DOHH2 (cell line): ENCODE data around the gene CHCHD6.

ENCODE experiments used
- H3F3A ChIP-seq: fragments of 200-600 bp; sonication (generic), shearing (Covaris generic); 2 replicates; pipeline ENCODE4 v1.6.0; 2016; ENCODE audit warnings: antibody characterized with exemption, mild to moderate bottlenecking; ENCODE audit not compliant: control insufficient read depth, insufficient read depth
- H3K27ac ChIP-seq: fragments of 200-600 bp; sonication (generic); 2 replicates; pipeline ENCODE4 v1.5.1; 2014; ENCODE audit warnings: low read depth, mild to moderate bottlenecking, low read length, moderate library complexity
- H3K27me3 ChIP-seq: fragments of 200-600 bp; sonication (generic); 2 replicates; pipeline ENCODE4 v1.6.1; 2014; ENCODE audit warnings: mild to moderate bottlenecking, low read length, mixed read lengths; ENCODE audit not compliant: control insufficient read depth
- H3K36me3 ChIP-seq: fragments of 200-600 bp; sonication (generic); 2 replicates; pipeline ENCODE4 v1.6.1; 2014; ENCODE audit warnings: mild to moderate bottlenecking, low read length, moderate library complexity, mixed read lengths; ENCODE audit not compliant: control insufficient read depth
- H3K4me1 ChIP-seq: fragments of 200-600 bp; sonication (generic); 2 replicates; pipeline ENCODE4 v1.6.1; 2014; ENCODE audit warnings: mild to moderate bottlenecking, low read length, mixed read lengths; ENCODE audit not compliant: control insufficient read depth
- H3K4me2 ChIP-seq: fragments of 200-600 bp; sonication (generic); 2 replicates; pipeline ENCODE4 v1.6.0; 2014; ENCODE audit warnings: mild to moderate bottlenecking, low read length, moderate library complexity
- H3K4me3 ChIP-seq: fragments of 200-600 bp; sonication (generic); 2 replicates; pipeline ENCODE4 v1.5.1; 2014; ENCODE audit warnings: mild to moderate bottlenecking, low read length, mixed read lengths
- H3K79me2 ChIP-seq: fragments of 200-600 bp; sonication (generic); 2 replicates; pipeline ENCODE4 v1.6.1; 2014; ENCODE audit warnings: mild to moderate bottlenecking, low read length, mixed read lengths; ENCODE audit not compliant: control insufficient read depth
- H3K9me2 ChIP-seq: fragments of 200-600 bp; sonication (generic); replicated peaks from 2 replicates; pipeline ENCODE4 v1.6.1; 2014; ENCODE audit warnings: mild to moderate bottlenecking, low read length, mixed read lengths; ENCODE audit not compliant: control insufficient read depth
- H3K9me3 ChIP-seq: fragments of 200-600 bp; sonication (generic); 2 replicates; pipeline ENCODE4 v1.6.1; 2014; ENCODE audit warnings: antibody characterized with exemption, low read length, mixed read lengths; ENCODE audit not compliant: control insufficient read depth, insufficient read depth
- H4K20me1 ChIP-seq: fragments of 200-600 bp; sonication (generic); 2 replicates; pipeline ENCODE4 v1.6.0; 2014; ENCODE audit warnings: low read depth, mild to moderate bottlenecking, antibody characterized with exemption, low read length, moderate library complexity; ENCODE audit not compliant: control insufficient read depth, insufficient read depth
- CTCF ChIP-seq: fragments of 200-600 bp; sonication (generic); IDR thresholded peaks from one replicate; pipeline ENCODE4 v1.5.1; 2014; ENCODE audit warnings: antibody characterized with exemption, mild to moderate bottlenecking, low read depth, low read length; ENCODE audit not compliant: poor library complexity, severe bottlenecking
- EZH2phosphoT487 ChIP-seq: fragments of 200-600 bp; sonication (generic); IDR thresholded peaks from 2 replicates; pipeline ENCODE4 v1.6.1; 2017; ENCODE audit warnings: borderline replicate concordance, mild to moderate bottlenecking, antibody characterized with exemption, low read length, moderate library complexity, mixed read lengths

CHCHD6 gene

GRCh38 chr3:126910231-126910630, 206.2 kb downstream of the CHCHD6 start:
- no peak overlapping the region for H3K4me2 ChIP-seq
- H3K27ac ChIP-seq: no peak overlapping the region
- peaks cover 9% of the 10 kb centered on the region for H3K4me1 ChIP-seq

GRCh38 chr3:126911162-126912026, 207.4 kb downstream of the CHCHD6 start:
- H3K9me3 ChIP-seq: no peaks in the 10 kb centered on the region
- H3F3A ChIP-seq: no peaks in the 10 kb centered on the region
- H3K4me1 ChIP-seq: peaks cover 9% of the 10 kb centered on the region
- H3K79me2 ChIP-seq: no peaks in the 10 kb centered on the region
- no peaks in the 10 kb centered on the region for H3K36me3 ChIP-seq
- no peak overlapping the region for H3K4me2 ChIP-seq
- H3K4me3 ChIP-seq: no peak overlapping the region
- TF ChIP-seq CTCF (no peak), EZH2phosphoT487 (no peak)
- H3K9me2 ChIP-seq: no peaks in the 10 kb centered on the region
- H3K27ac ChIP-seq: no peak overlapping the region
- H4K20me1 ChIP-seq: no peaks in the 10 kb centered on the region
- H3K27me3 ChIP-seq: no peaks in the 10 kb centered on the region

More at GRCh38 chr3:126910231-126910630, 206.2 kb downstream of the CHCHD6 start:
- Histone ChIP-seq H4K20me1 (no peaks in the 10 kb centered on the region), H3F3A (no peaks in the 10 kb centered on the region), H3K79me2 (no peaks in the 10 kb centered on the region), H3K9me3 (no peaks in the 10 kb centered on the region), H3K36me3 (no peaks in the 10 kb centered on the region), H3K9me2 (no peaks in the 10 kb centered on the region), H3K27me3 (no peaks in the 10 kb centered on the region), H3K4me3 (no peak overlapping the region)
- TF ChIP-seq CTCF (no peak), EZH2phosphoT487 (no peak)

- H3K27ac ChIP-seq: no peak overlapping the region
- no peaks in the 10 kb centered on the region for H3K9me2 ChIP-seq
- no peaks in the 10 kb centered on the region for H3K36me3 ChIP-seq
- H3K4me2 ChIP-seq: no peak overlapping the region
- no peaks in the 10 kb centered on the region for H3K9me3 ChIP-seq
- H4K20me1 ChIP-seq: no peaks in the 10 kb centered on the region
- H3K4me3 ChIP-seq: no peak overlapping the region
- no peak for TF ChIP-seq EZH2phosphoT487
- TF ChIP-seq CTCF: no peak
- no peaks in the 10 kb centered on the region for H3K27me3 ChIP-seq
- no peaks in the 10 kb centered on the region for H3F3A ChIP-seq
- peaks cover 9% of the 10 kb centered on the region for H3K4me1 ChIP-seq
- H3K79me2 ChIP-seq: no peaks in the 10 kb centered on the region
Observed at GRCh38 chr3:126912027-126912422, 208.0 kb downstream of the CHCHD6 start.
